HG02981 (cell line): Measurements from ENCODE around the gene REC114.
"Not testable (repeated sequence)": the region's sequence is repeated elsewhere in the genome, so short reads cannot be mapped to it uniquely, and the experiment has no call there.

Experiments used
- ATAC-seq: cut with Tn5 transposase; IDR thresholded peaks from one replicate; pipeline ENCODE4 v1.9.1; 2021; ENCODE audit warnings: mild to moderate bottlenecking, moderate library complexity; ENCODE audit not compliant: unreplicated experiment

REC114 gene

DNA sequence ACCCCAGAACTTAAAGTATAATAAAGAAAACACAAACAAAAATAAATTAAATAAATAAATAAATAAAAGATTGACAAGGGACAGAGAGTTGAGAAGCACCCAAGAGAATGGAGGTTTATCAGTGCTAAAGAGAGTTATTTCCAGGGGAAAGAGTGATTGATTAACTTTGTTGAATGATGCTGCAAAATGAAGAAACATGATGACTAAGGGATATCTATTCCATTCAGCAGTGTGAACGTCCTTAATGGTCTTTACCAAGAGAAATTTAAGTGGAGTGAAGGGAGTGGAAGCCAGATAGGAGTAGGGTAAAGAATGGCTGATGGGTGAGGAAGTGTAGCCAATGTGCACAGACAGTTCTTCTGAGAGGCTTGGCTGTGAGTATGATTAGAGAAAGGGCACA lies 11.1 kb downstream of the REC114 start:
- ATAC-seq = no peak

GRCh38 chr15:73455876-73456275 lies 12.9 kb downstream of the REC114 start:
- no peak for ATAC-seq

GRCh38 chr15:73457334-73457733 lies 14.4 kb downstream of the REC114 start:
- ATAC-seq = no peak

DNA sequence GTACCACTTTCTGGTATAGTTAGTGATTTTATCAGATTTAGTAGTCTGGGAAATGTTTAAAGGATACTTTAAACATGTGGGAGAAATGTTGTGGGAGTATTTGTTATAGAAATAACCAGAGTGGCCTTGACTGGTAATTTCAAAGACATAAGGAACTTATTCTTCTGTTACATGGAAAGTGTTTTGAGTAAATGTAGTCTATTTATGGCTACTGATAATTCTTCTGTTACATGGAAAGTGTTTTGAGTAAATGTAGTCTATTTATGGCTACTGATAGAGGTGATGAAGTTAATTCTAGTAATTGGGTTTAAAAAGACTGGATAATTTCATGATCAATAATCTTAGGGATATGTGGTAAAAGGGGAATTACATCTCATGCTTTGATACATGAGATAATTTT lies 17.7 kb downstream of the REC114 start:
- no peak for ATAC-seq

GRCh38 chr15:73464602-73465001 lies 21.6 kb downstream of the REC114 start:
- no peak for ATAC-seq

- no peak for ATAC-seq
Observed at GRCh38 chr15:73467758-73468157, 24.8 kb downstream of the REC114 start.

GRCh38 chr15:73474785-73475184 lies 31.8 kb downstream of the REC114 start:
- no peak for ATAC-seq

DNA sequence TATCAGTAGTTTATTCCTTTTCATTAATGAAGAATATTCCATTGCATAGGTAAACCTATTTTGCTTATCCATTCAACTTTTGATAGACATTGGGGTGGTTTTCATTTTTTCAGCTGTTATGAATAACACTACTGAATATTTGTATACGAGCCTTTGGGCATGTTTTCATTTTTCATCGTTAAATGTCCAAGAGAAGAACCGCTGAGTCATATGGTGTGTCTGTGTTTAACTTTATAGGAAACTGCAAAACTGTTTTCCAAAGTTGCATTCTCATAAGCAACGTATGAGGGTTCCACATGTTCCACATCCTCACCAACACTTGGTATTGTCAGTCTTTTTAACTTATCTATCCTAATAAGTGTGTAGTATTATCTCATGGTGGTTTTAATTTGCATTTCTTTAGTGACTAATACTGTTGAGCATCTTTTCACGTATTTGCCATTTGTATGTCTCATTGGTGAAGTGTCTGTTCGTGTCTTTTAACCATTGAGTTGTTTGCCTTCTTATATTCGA lies 33.8 kb downstream of the REC114 start:
- no peak for ATAC-seq

DNA sequence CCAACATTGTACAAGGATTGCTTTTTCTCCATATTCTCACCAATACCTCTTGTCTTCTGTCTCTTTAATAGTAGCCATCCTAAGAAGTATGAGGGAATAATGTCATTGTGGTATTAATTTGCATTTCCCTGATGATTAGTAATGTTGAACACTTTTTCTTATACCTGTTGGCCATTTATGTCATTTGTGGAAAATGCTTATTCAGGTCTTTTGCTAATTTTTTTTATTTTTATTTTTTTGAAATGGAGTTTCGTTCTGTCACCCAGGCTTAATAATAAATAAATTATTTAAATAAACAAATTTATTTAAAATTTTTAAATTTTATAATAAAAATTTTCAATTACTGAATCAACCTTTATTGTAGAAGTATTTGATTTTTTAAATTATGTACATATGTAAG lies 37.1 kb downstream of the REC114 start:
- ATAC-seq = no peak

GRCh38 chr15:73482166-73482565 lies 39.2 kb downstream of the REC114 start:
- ATAC-seq = no peak

DNA sequence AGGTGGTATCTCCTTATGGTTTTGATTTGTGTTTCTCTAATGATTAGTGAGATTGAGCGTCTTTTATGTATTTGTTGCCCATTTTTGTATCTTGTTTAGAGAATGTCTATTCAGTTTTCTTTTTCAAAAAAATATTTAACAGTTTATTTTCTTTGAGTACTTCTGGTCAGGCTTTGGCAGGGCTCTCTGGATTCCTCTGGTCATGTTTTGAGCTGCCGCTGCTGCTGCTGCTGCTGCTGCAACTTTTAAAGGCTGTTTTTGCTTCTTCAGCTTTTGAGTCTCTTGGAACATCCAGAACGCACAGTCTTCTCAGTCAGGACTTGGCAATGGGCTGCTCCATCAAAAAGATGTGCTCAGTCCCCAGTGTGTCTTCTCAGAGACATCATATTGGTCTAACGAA lies 40.1 kb downstream of the REC114 start:
- no peak for ATAC-seq

- no peak for ATAC-seq
Observed at GRCh38 chr15:73485372-73485771, 42.4 kb downstream of the REC114 start.

GRCh38 chr15:73485885-73486284 lies 42.9 kb downstream of the REC114 start:
- ATAC-seq = not testable (repeated sequence)

- ATAC-seq = no peak
Observed at GRCh38 chr15:73488698-73489097, 45.7 kb downstream of the REC114 start.

GRCh38 chr15:73493922-73494321 lies 51.0 kb downstream of the REC114 start:
- ATAC-seq = no peak

DNA sequence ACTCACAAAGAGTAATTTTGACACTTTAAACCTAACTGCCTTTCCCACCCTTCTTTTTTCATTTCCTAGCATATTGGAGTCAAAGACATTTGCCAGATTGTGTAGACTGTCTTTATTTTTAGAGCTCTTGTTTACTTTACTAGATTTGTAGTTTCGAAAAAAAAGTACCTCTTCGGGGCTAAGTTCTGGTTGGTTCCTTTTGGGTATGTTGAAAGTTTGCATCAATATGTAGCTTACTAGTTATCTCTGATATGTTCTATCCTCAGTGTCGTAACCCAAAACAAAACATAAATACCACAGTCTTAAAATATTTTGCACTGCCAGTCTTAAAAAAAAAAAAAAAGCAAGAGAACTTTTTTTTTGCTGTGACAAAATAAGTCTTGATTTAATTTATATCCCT lies 52.2 kb downstream of the REC114 start:
- ATAC-seq = no peak

GRCh38 chr15:73500696-73501095 lies 57.7 kb downstream of the REC114 start:
- no peak for ATAC-seq

GRCh38 chr15:73504885-73505284 lies 61.9 kb downstream of the REC114 start:
- ATAC-seq = no peak

- no peak for ATAC-seq
Observed at GRCh38 chr15:73515527-73515926, 72.6 kb downstream of the REC114 start.

DNA sequence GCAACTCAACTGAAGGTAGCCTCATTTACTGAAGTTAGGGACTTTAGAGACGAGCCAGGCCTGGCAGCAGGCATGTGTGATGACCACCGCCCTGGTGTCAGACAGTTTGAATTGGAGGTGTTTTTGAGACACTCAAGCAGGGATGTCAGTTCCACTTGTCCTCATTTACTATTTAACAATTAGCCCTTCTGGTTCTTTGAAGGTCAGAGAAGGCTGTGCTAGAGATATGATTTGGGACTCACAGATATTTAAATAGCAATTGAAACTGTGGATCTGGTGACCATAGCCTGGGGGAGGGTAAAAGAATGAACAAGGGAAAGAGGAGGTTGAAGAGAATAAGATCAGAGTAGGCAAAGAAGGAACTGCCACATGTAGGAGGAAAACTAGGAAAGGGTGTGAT lies 74.6 kb downstream of the REC114 start:
- no peak for ATAC-seq

DNA sequence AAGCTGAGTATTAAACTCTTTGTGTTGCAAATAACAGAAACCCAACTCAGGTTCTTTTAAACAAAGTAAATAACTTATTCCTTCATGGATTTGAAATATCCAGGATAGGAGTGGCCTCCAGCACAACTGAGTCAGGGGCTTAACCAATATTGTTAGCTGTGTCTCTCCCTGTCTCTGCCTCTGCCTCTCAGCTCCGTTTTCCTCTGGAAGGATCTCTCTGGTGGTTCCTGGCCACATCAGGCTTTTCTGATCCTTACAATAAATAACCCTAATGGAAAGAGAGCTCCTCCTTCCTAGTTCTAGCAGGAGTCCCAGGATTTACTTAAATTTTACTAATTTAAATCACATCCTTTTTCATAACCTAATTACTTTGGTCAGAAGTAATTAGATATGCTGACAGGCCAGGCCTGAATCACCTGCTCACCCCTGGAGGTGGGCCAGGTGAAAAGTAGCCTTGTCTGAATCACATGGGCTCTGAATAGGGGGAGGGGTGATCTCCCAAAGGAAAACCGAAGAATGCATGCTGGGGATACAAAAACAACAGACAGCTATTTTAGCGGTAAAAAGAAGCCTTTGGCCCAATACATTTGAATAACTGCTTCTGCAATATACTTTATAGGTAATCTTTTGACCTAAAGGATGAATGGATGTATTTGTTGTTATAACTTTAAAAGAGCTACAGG lies 75.4 kb downstream of the REC114 start:
- no peak for ATAC-seq

GRCh38 chr15:73518876-73519733 lies 76.1 kb downstream of the REC114 start:
- no peak for ATAC-seq
